AG04449 (cell line): Measurements from ENCODE around the gene CBFA2T3.

Experiments used
- CTCF ChIA-PET: fragments of 350-600 bp; formaldehyde crosslinking; extraction: SDS; loops from one replicate; lab custom pipeline; 2021; ENCODE audit warnings: antibody characterized with exemption; lab: Yijun Ruan, JAX
- POLR2A ChIA-PET: fragments of 400-600, 350-600 bp; formaldehyde crosslinking; extraction: SDS; loops from one replicate; lab custom pipeline; 2020; ENCODE audit warnings: antibody characterized with exemption, inconsistent platforms; lab: Yijun Ruan, JAX
- DNase-seq: peaks from one replicate; pipeline ENCODE4 v3.0.0-alpha.2; 2010; ENCODE audit warnings: low read depth, low spot score
- H3K4me3 ChIP-seq: 2 replicates; pipeline ENCODE4 v1.5.1; 2011; ENCODE audit warnings: low read depth, mild to moderate bottlenecking, control low read depth, low read length
- TF ChIP-seq, protein P1 (sequence below): IDR thresholded peaks from one replicate; pipeline ENCODE4 v1.5.1; 2011; ENCODE audit warnings: mild to moderate bottlenecking, moderate library complexity, low read length, control low read depth, inconsistent platforms; ENCODE audit not compliant: insufficient read depth; ENCODE audit errors: missing control alignments

CBFA2T3 gene

DNA sequence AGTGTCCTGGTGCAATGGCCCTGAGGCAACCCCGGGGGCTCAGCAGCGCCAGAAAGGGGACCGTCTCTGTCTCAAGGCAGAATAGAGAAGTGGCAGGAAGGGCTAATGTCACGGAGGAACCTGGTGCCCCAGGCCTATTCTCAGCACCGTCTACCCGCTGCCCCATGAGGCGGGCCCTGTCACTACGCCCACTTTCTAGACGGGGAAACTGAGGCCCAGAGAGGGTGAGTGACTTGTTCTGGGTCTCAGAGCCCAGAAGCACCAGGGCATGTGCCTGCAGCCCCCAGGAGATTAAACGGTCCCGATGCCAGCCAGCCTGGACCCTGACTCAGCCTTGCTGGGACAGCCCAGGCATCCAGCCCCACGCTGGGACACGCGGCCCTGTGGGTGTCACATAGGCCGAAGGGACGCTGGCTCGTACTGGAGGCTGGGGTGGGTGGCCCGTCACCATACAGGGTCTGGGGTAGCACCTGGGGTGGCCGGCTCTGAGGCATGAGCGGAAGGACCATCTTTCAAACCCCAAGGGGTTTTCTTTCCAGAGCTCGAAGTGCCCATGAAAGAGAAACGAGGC lies 70.4 kb downstream of the CBFA2T3 start:
- ChIA-PET CTCF (interaction anchor here (0.5 kb wide), 1 partner anchor 80 kb away, joined by 3 read pairs; no protein-coding TSS in a partner anchor), POLR2A (no interaction called here)
- no peak for DNase-seq
- TF ChIP-seq, protein P1, sequence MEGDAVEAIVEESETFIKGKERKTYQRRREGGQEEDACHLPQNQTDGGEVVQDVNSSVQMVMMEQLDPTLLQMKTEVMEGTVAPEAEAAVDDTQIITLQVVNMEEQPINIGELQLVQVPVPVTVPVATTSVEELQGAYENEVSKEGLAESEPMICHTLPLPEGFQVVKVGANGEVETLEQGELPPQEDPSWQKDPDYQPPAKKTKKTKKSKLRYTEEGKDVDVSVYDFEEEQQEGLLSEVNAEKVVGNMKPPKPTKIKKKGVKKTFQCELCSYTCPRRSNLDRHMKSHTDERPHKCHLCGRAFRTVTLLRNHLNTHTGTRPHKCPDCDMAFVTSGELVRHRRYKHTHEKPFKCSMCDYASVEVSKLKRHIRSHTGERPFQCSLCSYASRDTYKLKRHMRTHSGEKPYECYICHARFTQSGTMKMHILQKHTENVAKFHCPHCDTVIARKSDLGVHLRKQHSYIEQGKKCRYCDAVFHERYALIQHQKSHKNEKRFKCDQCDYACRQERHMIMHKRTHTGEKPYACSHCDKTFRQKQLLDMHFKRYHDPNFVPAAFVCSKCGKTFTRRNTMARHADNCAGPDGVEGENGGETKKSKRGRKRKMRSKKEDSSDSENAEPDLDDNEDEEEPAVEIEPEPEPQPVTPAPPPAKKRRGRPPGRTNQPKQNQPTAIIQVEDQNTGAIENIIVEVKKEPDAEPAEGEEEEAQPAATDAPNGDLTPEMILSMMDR, result no peak
- H3K4me3 ChIP-seq, result no peak overlapping the region

DNA sequence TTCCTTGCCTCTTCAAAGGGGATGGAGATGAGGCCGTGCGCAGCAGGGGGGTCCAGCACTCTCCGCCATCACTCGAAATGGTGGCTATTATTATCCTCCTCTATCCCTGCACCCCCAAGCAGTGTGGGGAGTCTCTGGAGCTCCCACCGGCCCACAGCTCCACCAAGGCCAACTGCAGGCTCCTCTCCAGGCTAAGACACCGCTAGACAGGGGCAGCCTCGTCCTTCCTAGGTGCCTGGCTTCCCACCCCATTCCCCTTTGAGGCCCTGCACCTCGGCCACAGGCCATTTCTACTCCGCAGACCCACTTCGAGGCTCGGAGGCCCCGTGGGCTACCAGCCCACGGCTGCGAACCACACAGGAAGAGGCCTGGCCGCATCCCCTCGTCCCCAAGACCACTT lies 71.0 kb downstream of the CBFA2T3 start:
- no peak for DNase-seq
- TF ChIP-seq, protein P1, result no peak
- POLR2A ChIA-PET, result no interaction called here
- CTCF ChIA-PET, result interaction anchor here (0.5 kb wide), 1 partner anchor 81 kb away, joined by 3 read pairs; no protein-coding TSS in a partner anchor
- H3K4me3 ChIP-seq, result no peak overlapping the region

DNA sequence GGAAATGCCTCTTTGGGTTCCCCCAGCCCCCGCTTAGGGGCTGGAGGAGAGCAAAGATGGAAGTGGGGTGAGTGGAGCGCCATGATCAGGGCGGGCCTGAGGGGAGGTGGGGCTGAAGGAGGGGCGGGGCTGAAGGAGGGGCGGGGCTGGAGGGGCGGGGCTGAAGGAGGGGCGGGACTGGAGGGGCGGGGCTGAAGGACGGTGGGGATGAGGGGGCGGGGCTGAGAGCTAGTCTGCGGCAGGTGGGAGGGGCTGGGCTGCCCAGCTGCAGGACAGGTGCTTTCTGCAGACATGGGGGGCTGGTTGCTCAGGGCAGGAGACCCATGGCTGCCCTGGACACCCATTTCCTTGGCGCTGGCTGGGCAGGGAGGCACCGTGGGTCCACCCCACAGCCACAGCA lies 71.4 kb downstream of the CBFA2T3 start:
- ChIA-PET POLR2A (no interaction called here), CTCF (no interaction called here)
- DNase-seq, result no peak
- no peak overlapping the region for H3K4me3 ChIP-seq
- TF ChIP-seq, protein P1, result no peak

DNA sequence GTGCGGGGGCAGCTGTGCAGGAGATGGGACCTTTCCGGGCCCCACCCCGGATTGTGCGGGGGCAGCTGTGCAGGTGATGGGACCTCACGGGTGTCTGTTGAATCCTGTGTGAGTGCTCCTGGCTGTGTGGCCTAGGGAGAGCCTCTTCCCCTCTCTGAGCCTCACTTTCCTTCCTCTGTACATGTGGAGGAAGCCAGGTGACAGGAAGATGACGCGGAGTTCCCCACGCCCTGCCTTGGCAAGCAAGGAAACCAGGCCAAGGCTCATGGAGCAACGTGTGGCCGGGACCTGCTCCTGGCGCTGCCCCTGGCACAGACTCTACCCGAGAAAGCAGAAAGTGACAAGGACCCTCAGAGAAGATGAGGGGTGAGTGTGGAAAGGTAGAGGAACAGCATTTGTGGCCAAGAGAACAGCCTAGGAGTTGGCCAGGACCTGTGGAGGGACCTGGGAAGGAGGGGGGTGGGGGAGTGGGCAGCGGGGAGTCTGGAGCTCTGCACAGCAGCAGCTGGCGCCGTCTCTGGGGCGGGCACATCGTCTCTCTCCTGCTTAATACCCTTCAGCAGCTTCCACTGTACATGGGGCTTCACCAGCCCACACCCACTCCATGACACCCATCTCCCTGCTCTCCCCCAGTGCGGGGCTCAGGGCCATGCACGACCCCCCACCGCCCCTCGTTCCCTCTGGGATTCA lies 72.2 kb downstream of the CBFA2T3 start:
- ChIA-PET CTCF (no interaction called here), POLR2A (no interaction called here)
- TF ChIP-seq, protein P1, result no peak
- DNase-seq, result no peak
- H3K4me3 ChIP-seq, result no peak overlapping the region

DNA sequence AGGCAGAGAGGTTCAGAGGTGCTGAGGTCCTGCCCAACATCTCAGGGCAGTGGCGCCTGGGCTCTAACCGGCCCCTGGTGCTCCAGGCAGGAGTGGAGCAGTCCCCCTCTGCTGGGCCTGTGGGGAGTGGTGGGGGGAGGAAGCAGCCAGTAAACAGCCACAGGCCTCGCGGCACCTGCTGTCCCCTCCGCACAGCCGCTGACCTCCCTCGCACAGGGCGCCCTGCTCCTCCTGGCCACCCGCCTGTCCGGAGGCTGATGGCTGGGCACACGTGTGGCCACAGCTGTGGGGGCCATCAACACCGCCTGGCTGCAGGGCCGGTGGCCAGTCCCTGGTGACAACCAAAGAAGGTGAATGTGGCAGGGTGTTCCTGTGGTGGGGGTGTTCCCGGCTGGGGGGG lies 73.7 kb downstream of the CBFA2T3 start:
- TF ChIP-seq, protein P1, result no peak
- POLR2A ChIA-PET, result no interaction called here
- DNase-seq, result no peak
- H3K4me3 ChIP-seq, result no peak overlapping the region
- CTCF ChIA-PET, result no interaction called here

DNA sequence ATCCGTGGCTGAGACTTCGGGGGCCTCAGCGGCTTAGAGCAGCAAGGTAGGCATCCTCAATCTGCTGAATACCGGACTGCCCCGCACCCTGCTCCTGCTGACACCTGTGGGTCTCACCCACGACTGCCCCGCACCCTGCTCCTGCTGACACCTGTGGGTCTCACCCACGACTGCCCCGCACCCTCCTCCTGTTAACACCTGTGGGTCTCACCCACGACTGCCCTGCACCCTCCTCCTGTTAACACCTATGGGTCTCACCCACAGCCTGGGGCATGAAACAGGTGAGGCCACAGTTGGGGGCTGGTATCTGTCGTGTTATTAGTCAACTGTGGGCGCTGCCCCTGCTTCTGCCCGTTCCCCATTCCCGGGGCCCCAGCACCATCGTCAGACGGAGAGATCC lies 74.3 kb downstream of the CBFA2T3 start:
- CTCF ChIA-PET, result no interaction called here
- H3K4me3 ChIP-seq, result no peak overlapping the region
- no peak for DNase-seq
- TF ChIP-seq, protein P1, result no peak
- POLR2A ChIA-PET, result no interaction called here
